ENCODE results near the gene SEMG1.
A peak's percentile ranks its signal among the peaks of the same experiment; 100 is the strongest.

SEMG1 gene, protein sequence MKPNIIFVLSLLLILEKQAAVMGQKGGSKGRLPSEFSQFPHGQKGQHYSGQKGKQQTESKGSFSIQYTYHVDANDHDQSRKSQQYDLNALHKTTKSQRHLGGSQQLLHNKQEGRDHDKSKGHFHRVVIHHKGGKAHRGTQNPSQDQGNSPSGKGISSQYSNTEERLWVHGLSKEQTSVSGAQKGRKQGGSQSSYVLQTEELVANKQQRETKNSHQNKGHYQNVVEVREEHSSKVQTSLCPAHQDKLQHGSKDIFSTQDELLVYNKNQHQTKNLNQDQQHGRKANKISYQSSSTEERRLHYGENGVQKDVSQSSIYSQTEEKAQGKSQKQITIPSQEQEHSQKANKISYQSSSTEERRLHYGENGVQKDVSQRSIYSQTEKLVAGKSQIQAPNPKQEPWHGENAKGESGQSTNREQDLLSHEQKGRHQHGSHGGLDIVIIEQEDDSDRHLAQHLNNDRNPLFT

DNA sequence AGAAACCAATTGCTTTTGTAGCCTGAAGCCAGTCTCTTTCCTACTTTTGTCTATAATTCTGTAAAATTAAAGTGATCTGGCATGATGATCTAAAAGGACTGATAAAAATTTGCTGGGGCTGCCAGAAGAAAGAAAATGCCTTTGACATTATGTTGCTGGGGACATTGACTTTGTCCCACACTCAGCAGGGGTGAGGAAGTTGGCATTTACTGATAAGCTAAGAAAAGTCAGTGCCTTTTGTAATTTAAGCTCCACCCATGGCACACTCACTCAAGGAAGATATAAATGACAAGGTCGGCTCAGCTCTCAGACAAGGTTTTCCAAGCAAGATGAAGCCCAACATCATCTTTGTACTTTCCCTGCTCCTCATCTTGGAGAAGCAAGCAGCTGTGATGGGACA, at the start of gene SEMG1:
Gene SEMG1 (plus strand): TSS at position 309 of the 400 bp plus-strand sequence. CDS start 21 bp downstream, at position 330.
- H3K27ac ChIP-seq, result no peak within 1 kb of the TSS
- DNase-seq (ENCODE audit: low read depth, low spot score), result no peak

- DNase-seq (ENCODE audit: low read depth, low spot score), result peak; percentile 61
- H3K27ac ChIP-seq, result peak overlapping the region; percentile 4
Observed at GRCh38 chr20:45157962-45158361, 48.9 kb upstream of the SEMG1 start.

- H3K27ac ChIP-seq, result no peak overlapping the region
- DNase-seq (ENCODE audit: low read depth, low spot score), result no peak
Observed at GRCh38 chr20:45163083-45163803, 43.6 kb upstream of the SEMG1 start.

- no peak overlapping the region for H3K27ac ChIP-seq
- DNase-seq (ENCODE audit: low read depth, low spot score), result no peak
Observed at GRCh38 chr20:45164906-45165305, 41.9 kb upstream of the SEMG1 start.

- DNase-seq (ENCODE audit: low read depth, low spot score), result no peak
- H3K27ac ChIP-seq, result peak overlapping the region; percentile 87
Observed at GRCh38 chr20:45173522-45173921, 33.3 kb upstream of the SEMG1 start.

- H3K27ac ChIP-seq, result peak within 1 kb of the TSS; percentile 87
- DNase-seq (ENCODE audit: low read depth, low spot score), result peak; percentile 59
Observed at GRCh38 chr20:45174434-45175364, 32.1 kb upstream of the SEMG1 start, which contains the start of gene PI3. Gene PI3 (plus strand): TSS chr20:45174902. CDS start chr20:45174923, 21 bp downstream.

DNA sequence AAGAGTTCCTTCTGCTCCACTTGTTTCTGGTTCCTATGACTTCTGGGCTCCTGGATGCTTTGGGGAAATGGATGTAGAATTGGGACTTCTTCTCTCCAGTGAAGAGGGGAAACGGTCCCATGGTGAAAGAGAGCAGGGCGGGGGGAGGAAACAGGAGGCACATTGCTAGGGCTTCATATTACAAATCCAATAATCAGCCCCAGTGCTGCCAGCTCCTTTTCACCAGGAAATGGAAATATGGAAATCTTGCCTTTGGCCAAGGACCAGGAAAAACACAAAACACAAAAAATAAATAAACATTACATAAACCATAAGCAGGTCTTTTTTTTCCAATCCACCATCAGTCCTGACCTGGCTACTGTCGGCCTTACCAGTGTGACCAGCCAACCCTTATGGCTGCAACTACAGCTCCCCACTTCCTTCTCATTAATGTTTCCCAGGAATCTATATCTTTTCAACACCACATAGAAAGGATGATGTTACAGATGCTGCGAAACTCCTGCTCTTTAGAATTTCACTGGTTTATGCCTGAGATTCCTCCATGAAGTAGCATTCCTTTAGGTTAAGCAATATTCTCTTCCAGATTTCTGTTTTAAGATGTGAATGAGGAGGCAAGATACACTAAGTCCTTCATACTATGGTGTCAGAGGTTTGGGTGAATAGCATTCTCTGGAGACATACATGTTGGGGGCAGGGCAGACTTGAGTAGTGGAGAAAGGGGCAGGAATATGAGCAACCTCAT, 30.1 kb upstream of the SEMG1 start:
- H3K27ac ChIP-seq, result peak overlapping the region; percentile 87
- no peak for DNase-seq (ENCODE audit: low read depth, low spot score)

DNA sequence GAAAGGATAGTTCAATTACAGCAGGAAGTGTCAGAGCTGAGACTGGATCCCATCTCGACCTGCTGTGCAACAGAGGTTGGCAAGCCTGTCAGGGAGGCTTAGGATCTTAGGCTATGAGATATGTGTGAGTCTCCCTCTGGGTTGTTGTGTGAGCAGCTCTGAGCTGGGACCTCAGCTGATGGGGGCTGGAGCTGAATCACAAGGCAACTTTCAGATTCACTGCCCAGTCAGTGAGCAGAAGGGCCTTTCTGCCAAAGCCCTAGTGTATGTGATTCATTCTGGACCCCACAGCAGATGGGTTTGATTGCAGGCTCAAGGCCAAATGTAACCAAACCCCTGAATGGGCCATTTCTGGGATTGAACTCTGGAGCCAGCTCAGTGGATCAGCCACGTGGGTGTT, 27.7 kb upstream of the SEMG1 start:
- H3K27ac ChIP-seq, result no peak overlapping the region
- DNase-seq (ENCODE audit: low read depth, low spot score), result no peak

DNA sequence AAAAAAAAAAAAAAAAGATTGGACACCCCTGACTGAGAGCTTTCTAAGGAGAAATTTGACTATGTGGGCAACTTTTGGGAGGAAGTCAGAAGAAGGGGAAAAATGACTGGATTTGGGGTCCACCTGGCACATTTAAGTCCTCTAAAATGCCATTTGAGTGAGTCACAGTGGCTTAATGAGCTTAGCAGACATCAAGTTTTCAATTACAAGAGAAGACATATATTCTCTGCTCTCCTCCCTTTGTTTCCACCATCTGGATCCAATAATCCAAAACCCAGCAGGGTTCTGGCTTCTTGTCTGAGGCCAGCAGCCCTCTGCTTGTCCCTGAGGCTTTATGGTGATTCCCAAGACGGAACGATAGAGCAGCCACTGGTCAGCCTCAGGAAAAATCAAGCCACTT, 25.2 kb upstream of the SEMG1 start:
- H3K27ac ChIP-seq, result no peak overlapping the region
- DNase-seq (ENCODE audit: low read depth, low spot score), result no peak

DNA sequence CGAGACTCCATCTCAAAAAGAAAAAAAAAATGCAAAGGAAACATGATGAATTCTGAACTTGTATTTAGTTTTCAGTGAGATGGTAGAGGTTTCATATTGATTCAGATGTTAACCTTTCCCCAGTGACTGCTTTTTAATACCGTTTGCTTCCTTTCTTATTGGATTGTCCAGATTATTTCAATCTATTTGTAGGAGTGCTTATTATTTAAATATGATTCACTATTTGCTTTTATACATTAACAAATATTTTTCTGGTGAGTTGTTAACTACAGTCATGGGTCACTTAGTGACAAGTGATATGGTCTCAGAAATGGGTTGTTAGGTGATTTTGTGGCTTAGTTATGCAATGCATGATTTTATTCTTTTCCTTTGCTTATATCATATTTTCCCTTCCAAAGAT, 23.7 kb upstream of the SEMG1 start:
- no peak overlapping the region for H3K27ac ChIP-seq
- no peak for DNase-seq (ENCODE audit: low read depth, low spot score)

GRCh38 chr20:45187693-45188092, 19.1 kb upstream of the SEMG1 start:
- H3K27ac ChIP-seq, result no peak overlapping the region
- DNase-seq (ENCODE audit: low read depth, low spot score), result no peak

DNA sequence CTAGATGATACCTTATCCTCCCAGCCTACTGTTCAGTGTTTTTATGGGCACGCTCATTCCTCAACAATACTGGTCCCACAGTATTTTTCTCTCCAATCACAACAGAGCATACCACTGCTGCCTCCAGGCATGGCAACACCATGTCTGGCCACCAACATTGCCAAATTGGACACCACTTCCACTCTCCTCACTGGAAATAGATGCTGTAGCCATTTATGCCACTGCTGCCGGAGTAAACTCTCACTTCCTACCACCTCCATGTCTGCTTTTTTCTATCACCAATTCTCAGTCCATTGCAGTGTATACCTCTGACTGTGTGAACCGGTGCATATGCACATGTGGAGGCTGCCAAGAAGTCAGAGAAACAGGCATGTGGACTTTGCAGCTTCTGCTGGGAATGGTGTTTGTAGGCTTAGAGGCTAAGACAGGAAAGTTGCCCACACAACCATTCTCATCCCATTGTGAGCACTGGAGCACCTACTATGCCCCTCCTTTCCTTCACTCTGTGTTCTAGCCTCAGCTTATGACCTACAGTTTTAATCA, 17.7 kb upstream of the SEMG1 start:
- DNase-seq (ENCODE audit: low read depth, low spot score), result no peak

DNA sequence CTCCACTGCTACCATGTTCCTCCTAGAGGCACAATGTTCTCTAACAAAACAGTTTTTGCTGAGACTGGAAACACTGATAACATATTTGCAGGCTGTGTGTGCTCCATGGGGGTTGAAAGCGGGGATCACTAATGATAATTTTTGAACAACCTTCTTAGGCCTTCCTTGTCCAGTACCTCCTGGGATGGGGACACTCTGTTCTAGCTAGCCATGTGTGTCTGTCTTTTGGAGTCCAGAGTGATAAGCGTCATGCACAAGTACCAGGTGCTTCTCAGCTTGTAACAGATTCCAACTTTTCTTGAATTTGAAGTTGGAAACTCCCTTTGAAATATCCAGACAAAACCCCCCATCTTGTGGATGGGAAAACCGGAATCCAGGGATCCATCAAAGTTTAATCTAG, 17.0 kb upstream of the SEMG1 start:
- no peak for DNase-seq (ENCODE audit: low read depth, low spot score)
- H3K27ac ChIP-seq, result no peak overlapping the region

More for the DNA sequence above, 17.7 kb upstream of the SEMG1 start:
- no peak overlapping the region for H3K27ac ChIP-seq

- H3K27ac ChIP-seq, result no peak overlapping the region
- DNase-seq (ENCODE audit: low read depth, low spot score), result no peak
Observed at GRCh38 chr20:45191926-45192325, 14.9 kb upstream of the SEMG1 start.

DNA sequence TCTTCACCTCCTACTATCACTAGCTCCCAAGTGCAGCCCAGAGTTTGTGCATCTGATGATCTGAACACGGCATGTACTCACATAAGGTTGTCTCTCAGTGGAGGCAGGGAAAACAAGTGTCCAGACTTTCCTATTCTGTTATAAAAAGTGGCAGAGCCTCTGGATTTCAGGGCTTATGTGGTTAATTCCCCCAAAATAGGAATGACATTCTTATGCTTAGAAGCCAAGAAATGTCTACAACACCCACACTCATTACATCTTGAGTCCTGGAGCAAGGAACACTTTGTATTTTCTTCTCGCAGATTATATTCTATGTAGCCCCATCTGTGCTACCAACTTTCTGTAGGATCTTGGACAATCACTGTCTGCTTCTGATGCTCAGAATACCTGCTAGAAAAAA, 13.5 kb upstream of the SEMG1 start:
- H3K27ac ChIP-seq, result no peak overlapping the region
- DNase-seq (ENCODE audit: low read depth, low spot score), result no peak

GRCh38 chr20:45209924-45210323, 3.1 kb downstream of the SEMG1 start:
- DNase-seq (ENCODE audit: low read depth, low spot score), result no peak
- no peak overlapping the region for H3K27ac ChIP-seq

DNA sequence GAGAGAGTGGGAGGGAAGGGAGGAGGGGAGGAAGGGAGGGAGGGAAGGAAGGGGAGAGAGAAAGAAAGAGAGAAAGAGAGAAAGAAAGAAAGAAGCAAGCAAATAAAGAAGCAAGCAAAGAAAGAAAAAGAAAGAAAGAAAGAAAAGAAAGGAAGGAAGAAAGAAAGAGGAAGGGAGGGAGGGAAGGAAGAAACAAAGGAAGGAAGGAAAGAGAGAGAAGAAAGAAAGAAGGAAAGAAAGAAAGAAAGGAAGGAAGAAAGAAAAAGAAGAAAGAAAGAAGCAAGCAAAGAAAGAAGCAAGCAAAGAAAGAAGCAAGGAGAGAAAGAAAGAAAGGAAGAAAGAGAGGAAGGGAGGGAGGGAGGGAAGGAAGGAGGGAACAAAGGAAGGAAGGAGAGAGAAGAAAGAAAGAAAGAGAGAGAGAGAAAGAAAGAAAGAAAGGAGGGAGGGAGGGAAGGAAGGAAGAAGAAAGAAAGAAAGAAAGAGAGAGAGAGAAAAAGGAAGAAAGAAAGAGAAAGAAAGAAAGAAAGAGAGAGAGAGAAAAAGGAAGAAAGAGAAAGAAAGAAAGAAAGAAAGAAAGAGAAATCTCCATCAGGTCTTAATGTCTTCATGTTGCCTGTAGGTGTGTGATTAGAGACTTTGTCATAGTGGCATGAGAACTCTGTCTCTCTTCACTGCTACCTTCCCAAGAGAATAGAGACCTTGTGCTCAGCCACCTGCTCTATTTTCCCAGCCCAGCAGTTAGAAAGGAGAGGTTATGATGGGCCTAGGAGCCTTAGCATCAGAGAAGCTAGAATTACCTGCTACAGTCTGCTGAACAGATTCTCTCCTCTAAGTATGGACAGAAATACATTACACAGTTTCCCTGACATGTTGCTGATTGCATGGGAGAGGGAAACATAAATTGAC, 5.0 kb downstream of the SEMG1 start:
- no peak overlapping the region for H3K27ac ChIP-seq
- no peak for DNase-seq (ENCODE audit: low read depth, low spot score)

DNA sequence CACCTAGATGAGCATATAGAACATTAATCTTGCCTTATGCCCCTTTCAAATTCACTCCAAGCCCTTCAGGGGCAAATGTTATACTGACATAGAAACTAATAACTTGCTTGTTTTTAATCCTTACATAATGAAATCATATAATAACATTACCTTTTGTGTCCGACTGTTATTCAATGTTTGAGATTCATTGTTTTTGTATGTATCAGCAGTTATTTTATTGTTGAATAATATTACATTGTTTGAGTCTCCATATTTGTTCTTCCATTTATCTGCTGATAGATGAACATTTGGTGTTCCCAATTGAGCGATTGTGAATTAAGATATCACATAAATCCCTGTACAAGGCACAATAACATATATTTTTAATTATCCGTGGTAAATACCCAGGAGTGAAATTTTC, 6.0 kb downstream of the SEMG1 start:
- no peak overlapping the region for H3K27ac ChIP-seq
- no peak for DNase-seq (ENCODE audit: low read depth, low spot score)
